ENCODE results near the gene DIS3L.

DIS3L gene

DNA sequence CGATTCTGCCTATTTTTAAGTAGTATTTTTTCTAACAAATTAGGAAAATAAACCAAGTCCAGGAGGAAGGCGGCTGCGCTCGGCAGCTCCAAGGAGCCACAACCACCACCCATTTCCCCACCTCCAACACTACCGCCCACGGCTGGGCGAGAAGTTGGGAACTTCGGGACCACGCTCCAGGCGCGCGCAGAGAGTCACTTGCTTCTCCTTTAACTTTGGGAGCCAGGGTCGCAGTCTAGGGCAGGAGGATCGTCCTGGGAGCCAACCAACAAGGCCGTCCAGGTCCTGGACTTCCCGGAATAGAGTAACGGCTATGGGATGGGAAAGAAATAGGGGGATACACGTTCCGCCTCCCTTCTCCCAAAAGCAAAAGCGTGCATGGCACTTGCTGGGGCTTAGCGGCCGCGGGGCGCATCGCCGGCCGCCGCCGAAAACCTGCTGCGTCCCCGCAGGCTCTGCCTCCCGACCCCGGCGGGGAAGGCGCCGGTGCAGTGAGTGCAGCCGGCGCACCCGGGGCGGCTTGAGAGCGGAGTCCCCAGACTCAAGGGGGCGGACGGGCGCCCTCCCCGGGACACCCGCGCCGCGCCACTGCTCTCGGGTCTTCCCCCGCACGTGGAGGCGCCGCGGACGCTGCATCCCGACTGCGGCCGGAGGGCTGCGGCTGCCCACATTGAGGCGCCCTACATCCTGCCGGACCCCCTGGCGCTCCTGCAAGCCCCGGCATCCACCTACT lies 40.5 kb upstream of the DIS3L start:
- POLR2A ChIA-PET: no interaction called here
- TF ChIP-seq, protein P1, sequence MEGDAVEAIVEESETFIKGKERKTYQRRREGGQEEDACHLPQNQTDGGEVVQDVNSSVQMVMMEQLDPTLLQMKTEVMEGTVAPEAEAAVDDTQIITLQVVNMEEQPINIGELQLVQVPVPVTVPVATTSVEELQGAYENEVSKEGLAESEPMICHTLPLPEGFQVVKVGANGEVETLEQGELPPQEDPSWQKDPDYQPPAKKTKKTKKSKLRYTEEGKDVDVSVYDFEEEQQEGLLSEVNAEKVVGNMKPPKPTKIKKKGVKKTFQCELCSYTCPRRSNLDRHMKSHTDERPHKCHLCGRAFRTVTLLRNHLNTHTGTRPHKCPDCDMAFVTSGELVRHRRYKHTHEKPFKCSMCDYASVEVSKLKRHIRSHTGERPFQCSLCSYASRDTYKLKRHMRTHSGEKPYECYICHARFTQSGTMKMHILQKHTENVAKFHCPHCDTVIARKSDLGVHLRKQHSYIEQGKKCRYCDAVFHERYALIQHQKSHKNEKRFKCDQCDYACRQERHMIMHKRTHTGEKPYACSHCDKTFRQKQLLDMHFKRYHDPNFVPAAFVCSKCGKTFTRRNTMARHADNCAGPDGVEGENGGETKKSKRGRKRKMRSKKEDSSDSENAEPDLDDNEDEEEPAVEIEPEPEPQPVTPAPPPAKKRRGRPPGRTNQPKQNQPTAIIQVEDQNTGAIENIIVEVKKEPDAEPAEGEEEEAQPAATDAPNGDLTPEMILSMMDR (IDR thresholded peaks at IDR 0.05; ENCODE audit: control extremely low read depth, extremely low read depth, low read depth, missing control alignments): no peak
- peak; percentile 55 for DNase-seq (ENCODE audit: extremely low spot score)
- CTCF ChIA-PET: interaction anchor here (0.7 to 3.3 kb wide), 3 partner anchors 35 to 39 kb away, joined by 3 to 13 read pairs (median 3); no protein-coding TSS in a partner anchor

DNA sequence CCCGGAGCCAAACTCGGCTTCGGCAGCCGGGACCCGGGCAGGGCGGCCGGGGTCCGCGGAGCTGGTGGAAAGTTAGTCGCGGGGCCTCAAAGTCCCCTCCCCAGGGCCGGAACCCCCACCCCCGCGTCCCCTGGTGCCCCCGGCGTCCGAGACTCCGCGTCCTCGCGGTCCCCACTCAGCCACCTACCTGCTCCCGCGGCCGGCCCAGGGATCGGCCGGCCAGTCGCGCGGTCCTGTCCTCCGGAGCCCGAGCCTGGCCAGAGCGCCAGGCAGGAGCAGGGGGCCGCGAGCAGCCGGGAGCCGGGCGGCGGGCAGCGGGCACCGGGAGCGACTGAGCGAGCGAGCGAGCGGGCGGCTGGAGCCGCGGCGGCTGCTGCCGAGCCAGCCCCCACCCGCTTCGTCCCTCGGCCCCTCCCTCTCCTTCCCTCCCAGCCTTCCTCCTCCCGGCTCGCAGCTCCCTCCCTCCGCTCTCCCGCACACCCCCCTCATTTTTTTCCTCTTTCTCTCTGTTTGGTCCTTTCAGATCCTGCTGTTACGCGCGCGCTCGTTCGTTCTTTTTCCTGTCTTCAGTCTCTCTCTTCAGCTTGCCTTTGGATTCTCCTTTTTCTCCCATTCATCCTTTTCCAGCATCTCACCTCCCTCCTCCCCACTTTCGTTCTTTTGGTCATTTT lies 39.8 kb upstream of the DIS3L start, which contains the start of gene MEGF11:
TSS of gene MEGF11 (minus strand) at position 333 of the 671 bp plus-strand sequence. CDS start 125,347 bp downstream, outside the sequence.
- TF ChIP-seq, protein P1 (IDR thresholded peaks at IDR 0.05; ENCODE audit: control extremely low read depth, extremely low read depth, low read depth, missing control alignments): no peak
- ChIA-PET CTCF (interaction anchor here (0.7 to 0.9 kb wide), 3 partner anchors 22 to 39 kb away, joined by 3 read pairs; no protein-coding TSS in a partner anchor), POLR2A (interaction anchor here (0.5 kb wide), 1 partner anchor 948 kb away, joined by 5 read pairs; no protein-coding TSS in a partner anchor)
- DNase-seq (ENCODE audit: extremely low spot score): peak; percentile 30

DNA sequence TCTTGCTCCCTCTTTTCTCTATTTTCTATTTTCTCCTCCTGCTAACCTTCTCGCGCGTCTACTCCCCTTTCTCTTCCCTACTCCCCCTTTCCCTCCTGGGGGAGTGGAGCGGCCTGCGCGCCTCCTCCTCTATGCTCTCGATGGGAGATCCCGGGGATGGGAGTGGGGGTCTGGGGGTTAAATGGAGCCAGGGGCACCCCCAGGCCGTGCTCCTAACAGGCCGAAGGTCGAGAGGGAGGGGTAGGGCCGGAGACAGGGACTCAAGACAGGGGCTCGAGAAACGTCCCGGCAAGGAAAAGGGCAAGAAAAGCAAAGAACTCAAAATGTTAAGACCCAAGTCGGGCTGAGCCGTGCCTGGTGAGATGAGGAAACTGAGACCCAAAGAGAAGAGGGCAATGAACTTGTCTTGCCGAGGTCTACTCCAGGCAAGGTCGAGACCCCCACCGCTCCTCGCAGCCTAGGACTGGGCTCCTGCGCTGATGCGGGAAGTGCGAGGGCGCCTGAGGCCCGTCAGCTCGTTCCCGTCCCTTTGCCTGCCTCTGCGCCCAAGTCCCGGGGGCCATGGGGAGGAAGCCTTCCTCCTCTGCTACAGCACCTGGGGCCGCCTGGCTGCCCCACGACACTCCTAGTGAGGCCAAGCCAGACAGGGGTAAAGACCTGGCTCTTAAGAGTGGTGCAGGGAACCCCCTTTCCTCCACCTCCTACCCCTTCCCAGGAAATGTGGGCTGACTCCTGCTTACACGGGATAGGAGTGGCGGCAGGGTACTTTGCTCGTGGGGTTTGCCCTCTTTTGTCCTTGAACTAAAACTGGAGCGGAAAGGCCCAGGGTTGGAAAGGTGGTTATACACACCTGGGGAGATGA lies 39.0 kb upstream of the DIS3L start:
- ChIA-PET POLR2A (no interaction called here), CTCF (interaction anchor here (0.9 kb wide), 2 partner anchors 23 to 38 kb away, joined by 3 read pairs; no protein-coding TSS in a partner anchor)
- no peak for DNase-seq (ENCODE audit: extremely low spot score)
- TF ChIP-seq, protein P1 (IDR thresholded peaks at IDR 0.05; ENCODE audit: control extremely low read depth, extremely low read depth, low read depth, missing control alignments): no peak

DNA sequence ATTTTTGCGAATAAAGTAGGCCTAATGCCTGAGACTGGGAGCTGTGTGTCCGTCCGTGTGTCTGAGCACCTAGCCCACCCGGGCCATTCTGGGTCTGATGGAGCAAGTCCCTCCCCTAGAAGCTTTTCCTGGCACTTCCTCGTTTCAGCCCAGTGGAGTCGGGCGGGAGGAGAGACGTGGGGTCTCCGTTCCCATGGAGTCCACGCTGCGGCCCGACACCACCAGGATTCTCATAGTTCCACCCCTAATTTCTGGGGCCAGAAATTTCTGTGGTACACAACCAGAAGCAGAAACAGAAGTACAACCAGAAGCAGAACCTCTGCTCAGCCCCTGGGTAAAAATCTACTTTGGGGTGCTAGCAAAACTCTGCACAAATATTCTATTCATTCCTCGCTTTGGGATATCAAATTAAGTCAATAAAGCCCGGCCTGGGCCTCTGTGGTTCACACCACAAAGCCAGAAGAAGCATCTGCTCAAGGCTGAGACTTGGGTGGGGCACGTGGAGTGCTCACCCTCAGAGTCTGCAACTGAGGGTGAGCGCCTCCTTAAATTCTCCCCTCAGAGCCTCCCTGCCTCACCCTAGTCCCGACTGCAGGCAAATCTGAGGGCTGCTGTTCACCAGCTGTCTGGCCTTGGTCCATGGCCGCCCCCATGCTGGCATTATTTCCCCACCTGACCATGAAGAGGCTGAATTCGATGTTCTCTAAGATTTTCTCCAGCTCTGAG lies 38.3 kb upstream of the DIS3L start:
- ChIA-PET POLR2A (no interaction called here), CTCF (interaction anchor here (1.2 kb wide), 1 partner anchor 26 kb away, joined by 3 read pairs; no protein-coding TSS in a partner anchor)

DNA sequence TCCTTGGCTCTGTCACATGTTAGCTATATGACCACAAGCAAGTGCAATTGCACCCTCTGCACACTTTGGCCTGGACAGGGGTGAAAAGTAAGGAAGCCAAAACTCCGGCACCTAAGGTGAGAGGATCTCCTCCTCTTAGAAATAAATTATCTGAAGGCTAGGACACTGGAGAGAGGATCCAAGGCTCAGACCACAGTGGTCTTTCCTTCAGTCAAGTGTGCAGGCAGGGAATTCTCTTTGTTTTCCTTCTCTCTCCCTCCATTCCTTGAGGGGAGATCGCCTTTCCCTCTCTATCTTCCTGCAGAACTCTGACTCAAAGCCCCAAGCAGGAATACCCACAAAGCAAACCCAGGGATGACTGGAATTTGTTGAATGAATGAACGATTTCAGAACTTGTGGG lies 36.7 kb upstream of the DIS3L start:
- DNase-seq (ENCODE audit: extremely low spot score): no peak
- ChIA-PET POLR2A (no interaction called here), CTCF (no interaction called here)
- TF ChIP-seq, protein P1 (IDR thresholded peaks at IDR 0.05; ENCODE audit: control extremely low read depth, extremely low read depth, low read depth, missing control alignments): no peak

More for the DNA sequence above, 38.3 kb upstream of the DIS3L start:
- no peak for DNase-seq (ENCODE audit: extremely low spot score)
- TF ChIP-seq, protein P1 (IDR thresholded peaks at IDR 0.05; ENCODE audit: control extremely low read depth, extremely low read depth, low read depth, missing control alignments): no peak
